ENCODE results near the gene SLC30A2.

SLC30A2 gene

DNA sequence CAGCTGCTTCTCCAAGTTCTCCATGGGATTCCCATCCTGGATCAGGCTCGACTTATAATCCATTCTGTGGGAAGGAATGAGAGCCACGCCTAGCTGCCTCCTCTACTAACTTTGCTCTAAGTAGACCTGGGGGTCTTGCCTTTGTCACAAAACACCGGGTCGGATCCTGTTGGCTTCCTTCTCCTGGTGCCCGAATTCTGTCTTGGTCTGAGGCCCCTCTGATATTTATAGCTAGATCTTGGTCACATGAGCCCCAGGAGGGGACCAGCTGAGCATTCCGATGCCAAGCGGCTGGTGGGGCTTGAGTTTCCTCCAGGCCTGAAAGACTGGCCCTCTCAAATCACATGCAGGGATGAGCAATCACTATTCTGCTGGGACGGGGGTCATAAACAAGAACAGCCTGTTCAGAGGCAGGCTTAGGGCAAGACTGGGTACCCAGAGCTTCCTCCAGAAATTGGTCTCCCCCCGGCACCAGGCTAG lies 21.6 kb upstream of the SLC30A2 start, which contains the start of gene TRIM63:
Gene TRIM63, minus strand, starts transcription at position 199 of the 480 bp plus-strand sequence. Its CDS starts 136 bp downstream, at position 63.
- no peak for DNase-seq

DNA sequence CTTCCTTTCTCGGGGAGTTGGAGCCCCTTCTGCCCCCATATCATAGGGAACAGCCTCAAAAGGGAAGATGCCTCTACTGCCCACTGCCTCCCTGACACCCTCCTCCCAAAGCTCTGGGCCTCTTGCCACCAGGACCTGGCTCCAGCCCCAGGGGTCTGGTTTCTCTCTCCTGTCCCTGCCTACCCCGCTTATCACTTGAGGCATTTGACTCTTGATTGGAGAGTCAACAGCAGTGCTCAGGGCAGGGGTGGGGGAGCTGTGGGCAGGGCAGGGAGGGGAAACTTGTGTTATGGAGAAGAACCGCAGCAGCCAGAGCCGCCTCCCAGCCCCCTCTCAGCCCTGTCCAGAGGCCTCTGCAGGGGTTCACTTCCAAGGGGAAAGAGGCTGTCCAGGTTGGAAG lies 20.9 kb upstream of the SLC30A2 start:
- no peak for DNase-seq

DNA sequence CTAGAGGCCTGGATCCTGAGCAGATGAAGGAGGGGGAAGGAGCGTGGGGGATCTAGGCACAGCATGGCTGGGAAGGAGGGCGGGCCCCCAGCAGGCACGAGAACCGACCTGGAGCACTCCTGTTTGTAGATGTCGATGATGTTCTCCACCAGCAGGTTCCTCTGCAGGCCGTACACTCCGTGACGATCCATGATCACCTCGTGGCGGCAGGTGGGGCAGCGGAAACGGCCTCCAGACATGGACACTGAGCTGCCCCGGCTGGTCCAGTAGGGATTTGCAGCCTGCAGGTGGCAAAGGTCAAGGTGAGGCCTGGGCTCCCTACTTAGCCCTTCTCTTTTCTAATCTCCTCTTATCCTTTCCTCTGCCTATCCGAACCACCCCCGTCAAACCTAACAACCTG lies 20.2 kb upstream of the SLC30A2 start:
- DNase-seq: no peak

DNA sequence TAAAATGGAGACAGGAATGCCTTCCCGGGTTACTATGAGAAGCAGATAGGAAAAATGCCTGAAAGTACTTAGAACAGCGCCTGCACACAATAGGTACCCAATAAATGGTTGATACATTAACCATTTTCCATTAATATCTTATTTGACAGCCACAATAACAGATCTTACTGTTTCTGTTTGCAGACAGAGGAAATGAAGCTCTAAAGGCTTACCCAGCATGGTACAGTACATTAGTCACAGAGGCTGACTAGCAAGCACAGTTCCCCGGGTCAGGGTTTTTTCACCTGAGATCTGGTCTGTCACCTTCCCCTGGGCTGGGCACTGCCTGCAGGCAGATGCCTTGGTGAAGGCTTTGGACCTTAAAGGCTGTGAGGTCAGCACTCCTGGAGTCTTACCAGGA lies 18.6 kb upstream of the SLC30A2 start:
- no peak for DNase-seq

DNA sequence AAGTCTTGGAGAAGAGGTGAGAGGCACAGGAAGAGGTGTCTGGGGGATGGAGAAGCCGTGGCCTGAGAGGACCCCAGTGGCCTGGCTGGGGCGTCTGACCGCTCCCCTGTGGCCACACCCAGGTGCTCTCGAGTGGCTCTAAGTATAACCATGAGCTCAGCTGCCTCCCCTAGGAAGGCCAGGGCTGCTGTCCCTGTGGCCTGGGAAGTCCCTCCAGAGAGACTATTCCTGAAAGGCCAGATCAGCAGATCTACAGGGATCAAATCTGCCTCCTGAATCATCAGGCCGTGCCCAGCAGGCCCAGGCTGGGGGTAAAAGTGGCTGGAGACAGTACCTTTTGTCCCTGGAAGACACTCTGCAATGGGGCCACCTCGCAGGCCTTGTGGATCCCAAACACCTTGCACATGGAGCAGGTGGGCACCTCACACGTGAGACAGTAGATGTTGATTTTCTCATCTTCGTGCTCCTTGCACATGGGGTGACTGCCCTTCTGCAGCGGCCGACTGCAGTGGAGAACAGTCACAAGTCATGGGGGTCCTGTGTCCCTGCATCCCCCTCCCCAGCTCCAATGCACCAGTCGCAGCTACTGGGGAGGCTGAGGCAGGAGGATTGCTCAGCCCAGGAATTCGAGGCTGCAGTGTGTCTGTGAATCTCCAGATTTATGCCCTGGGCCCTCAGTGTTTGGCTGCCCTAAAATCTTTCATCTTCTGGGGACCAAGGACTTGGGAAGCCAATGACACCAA lies 15.1 kb upstream of the SLC30A2 start:
- no peak for DNase-seq

DNA sequence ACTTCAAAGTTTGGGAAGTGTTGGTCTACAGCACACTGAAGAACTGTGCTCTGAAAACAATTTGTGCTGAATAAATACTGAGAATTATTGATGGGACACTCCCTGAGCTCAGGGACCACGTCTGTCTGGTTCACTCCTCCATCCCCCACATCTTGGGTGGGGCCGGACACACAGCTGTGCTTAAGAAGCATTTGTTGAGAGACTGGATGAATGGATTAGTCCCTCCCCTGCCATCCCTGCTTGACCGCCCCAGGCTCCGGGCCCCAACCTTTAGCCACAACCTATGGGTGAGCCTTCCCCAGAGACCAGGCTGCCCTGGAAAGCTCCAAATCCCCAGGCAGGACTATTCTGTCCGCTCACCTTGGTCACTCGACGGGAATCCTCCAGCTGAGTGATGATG lies 14.0 kb upstream of the SLC30A2 start:
- no peak for DNase-seq

DNA sequence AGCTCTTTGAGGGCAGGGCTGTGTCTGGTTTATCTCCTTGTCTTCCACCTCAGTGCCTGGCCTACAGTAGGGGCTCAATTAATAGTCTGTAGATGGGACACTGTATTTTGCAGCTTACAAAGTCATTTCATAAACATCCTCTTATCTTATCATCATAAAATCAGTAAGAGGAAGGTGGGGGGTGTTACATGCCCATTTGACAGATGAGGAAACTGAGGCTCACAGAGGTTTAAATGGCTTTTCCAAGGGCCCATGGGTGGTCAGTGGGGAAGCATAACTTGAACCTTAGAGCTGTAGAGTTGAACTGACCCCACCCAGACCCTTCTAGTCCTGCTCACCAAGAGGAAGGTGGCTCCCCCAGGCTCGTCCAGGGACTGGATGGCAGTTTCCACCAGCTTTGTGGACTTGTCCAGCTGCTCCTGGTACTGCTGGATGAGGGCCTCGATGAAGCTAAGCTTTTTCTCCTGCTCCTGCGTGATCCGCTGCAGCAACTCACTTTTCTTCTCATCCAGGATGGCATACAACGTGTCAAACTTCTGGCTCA lies 12.2 kb upstream of the SLC30A2 start:
- DNase-seq: no peak

DNA sequence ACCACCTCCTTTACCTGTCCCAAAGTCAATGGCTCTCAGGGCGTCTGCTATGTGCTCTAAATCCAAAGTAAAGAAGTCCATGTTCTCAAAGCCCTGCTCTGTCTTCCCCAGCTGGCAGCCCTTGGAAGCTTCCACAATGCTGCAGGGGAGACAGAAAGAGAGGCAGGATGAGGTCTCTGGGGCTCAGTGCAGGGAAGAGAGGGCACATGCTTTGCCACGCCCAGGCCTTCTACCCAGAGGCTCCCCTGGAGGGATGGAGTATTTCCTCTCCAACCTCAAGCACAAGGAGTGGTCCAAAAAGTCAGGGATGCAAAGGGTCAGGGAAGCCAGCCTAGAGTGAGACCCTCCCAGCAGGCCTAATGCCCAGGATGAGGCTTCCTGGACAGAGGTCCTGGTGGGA lies 11.3 kb upstream of the SLC30A2 start:
- no peak for DNase-seq

DNA sequence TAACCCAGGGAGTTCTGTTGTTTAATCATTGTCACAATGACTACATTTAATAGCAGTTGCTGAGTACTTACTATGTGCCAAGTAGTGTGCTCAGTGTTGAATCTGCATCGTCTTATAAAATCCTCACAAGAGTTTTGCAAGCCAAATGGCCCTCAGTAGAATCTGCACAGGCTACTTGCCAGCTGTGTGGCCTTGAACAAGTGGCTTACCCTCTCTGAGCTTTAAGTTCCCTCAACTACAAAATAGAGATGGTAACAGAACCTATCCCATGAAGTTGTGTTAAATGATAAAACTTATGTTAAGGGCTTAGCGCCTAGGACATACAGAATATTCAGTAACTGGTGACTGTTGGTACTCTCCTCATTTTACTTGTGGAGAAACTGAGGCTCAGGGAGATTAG lies 9.1 kb upstream of the SLC30A2 start:
- no peak for DNase-seq

DNA sequence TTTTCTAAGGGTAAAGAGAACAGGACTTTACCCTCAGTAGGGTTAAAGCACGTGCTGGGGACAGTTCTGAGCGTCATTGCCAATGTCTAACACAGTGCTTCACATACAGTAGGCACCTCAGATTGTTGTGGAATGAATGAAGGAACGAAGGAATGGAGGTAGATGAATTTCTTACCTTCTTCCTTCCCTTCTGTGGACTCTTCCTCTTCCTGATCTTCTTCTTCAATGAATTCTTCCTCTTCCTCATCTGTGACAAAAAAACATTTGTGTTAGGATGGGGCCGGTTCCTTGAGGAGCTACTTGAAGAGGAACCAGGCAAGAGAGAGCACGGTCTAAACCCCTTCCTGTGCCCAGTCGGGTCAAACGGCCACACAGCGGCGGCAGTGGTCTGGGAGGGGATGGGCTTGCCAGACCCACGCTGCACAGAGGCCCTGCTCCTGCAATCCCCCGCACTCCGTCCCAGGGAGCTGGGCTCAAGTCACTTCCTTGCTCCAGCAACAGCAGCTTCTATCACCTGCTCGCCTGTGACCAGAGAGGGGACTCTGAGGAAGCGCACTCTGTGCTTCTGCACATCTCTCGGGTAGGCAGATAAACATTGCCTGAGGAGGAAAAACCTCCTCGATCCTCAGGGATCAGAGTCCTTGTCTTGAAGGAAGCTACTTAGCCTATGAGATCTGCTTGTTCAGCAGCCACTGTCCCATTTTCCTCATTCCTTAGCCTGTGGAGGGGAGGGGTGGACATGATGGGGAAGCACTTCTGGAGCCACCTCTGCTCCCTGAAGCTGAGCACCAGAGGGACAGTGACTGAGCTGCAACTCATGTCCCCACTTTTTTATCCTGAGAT lies 8.0 kb upstream of the SLC30A2 start:
- no peak for DNase-seq

DNA sequence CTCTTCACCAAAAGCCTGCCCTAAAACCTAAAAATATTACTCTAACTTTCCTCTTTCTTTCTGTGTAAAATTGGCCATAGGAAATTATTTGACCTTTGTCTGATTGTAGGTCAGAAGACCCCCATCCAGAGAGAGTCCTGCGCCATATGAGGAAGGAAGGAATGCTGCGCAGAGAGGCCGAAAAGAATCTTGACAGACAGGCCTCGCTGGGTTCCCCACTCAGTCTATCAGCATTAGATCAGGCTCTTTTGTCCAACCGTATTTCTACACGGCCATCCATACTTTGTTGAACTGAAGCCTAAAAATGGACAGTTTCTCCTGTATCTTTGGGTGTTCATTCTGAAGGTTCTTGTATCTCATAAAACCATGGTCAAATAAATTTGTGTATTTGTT lies 4.3 kb upstream of the SLC30A2 start:
- no peak for DNase-seq

DNA sequence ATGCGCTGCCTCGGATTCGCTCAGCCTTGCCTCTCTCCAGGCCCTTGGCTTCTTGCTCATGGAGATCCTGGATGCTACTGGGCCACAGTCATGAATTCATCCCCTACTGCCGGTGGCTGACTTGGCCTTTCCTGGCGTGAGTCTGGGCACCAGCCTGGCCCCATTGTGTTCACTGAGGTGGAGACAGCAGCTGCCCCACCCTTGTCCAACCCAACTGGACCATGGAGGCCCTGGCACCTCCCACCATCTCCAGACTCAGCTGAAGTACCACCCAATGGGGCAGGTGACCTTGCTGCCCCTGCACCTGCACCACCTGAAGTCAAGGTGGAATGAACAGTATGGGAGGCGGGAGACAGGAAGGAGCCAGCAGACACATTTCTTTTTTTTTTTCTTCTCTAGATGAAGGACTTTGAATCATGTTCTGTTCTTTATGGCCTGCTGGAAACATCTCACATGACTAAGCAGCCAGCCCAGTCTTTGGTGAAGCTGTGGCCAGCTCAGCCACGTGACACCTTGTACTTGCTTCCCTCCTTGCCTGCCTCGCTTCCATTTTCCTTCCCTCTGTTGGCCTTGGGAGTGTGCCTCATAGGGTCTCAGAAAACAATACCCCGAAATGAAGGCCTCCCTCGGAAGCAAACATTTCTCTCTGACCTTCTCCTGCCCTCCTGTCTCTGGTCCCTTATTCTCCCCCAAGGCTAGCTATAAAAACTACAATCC lies 3.8 kb upstream of the SLC30A2 start:
- DNase-seq: no peak

DNA sequence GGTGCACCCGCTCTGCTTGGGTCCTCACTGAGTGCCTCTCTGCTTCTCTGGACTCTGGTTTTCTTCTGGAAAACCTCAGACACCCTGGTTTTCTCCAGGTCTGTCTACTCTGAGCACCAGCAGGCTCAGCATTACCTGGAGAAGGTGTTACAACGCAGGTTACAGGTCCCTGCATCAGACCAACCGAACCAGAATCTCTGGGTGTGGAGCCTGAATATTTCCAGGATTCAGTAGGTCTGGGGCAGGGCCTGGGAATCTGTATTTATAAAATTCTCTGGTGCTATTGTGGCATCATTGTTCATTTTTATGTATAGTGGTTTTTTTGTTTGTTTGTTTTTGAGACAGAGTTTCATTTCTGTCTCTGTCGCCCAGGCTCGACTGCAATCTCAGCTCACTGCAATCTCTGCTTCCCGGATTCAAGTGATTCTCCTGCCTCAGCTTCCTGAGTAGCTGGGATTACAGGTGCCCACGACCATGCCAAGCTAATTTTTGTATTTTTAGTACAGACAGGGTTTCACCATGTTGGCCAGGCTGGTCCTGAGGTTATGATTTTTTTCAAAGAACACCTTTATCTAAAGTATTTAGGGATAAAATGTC lies 1.5 kb upstream of the SLC30A2 start:
- no peak for DNase-seq

DNA sequence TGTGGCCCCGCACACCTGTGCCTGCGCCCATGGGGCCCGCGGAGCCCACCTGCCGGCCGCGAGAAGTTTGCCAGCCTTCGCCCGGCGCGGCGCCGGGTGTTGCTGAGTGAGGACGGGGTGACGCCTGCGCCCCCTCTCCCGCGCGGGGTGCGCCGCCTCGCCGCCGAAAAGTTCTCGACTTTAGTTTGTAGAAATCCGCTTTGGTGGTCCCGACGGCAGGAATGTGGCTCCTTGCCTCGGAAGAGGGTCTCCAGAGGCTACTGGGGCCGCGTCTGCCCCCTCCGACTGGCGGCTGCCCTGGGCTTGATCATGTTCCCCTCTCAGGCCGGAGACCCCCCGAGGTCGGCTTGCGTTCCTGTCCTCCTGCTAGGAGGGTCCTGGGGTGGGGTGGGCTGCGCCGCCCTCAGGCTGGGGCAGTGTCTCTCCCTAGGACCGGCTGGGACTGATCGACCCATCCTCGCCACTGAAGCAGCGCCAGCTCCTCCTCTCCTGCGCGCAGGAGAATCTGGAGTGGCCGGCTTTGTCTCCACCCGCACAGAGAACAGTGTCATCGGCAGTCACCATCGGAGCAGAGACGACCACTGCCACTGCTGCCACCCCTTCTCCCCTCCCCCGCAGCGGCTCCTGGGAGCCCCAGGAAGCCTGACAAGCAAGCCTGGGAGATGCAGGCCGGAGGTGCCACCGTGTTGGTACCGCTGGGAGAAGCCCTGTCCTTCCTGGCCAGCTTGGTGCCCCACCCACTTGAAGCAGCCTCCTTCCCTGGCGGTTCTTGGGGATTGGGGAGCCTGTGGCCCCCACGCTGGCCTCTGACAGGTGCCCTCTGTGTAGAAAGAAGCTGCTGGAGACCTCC lies 553 bp upstream of the SLC30A2 start:
- no peak for DNase-seq

DNA sequence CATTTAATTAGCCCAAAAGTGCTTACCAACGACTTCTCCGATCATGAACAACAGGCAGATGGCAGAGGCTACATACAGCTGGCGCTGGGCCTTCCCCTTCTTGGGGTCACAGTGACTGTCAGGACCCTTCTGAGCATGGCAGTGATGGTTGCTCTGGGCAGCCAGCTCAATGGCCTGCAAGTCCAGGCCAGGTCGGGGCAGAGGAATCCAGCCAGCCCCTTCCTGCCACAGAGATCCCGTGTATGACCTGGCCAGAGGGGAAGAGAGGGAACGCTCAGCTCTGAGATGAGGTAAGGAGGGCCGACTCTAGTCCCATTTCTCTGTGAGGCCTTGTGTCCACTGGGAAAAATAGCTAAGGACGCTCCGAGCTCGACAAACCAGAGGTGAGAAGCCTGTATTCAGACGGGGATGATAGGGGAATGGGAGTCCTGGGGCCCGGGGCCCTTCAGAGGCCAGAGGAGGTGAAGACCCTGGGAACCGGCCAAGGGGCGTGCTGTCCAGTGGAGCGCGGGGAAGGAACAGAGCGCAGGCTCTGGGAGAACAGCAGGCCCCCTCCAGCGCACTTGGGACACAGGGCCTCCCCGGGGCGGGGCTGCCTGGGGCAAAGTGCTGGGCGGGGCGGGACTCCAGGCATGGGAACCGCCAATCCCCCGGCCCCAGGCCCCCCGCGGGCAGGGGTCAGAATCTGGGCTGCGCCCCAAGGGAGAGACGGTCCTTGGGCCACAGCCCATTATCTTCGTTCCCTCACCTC lies 772 bp downstream of the SLC30A2 start:
- no peak for DNase-seq

DNA sequence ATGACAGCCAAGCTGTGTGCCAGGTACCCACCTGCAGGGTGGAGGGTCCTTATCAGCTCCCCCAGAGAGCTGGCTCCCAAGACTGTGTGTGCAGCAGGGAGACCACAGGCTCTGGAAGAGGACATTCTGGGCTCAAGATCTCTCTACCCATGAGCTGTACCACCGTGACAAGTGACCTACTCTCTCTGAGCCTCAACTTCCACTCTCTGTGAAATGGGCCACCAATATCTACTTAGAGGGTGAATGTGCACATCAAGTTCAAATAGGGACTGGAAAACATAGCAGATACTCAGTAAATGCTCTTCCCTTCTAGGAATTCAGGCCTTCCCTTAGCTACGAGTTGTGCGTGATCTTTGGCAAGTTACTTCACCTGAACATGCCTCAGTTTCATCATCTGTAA lies 1.5 kb downstream of the SLC30A2 start:
- no peak for DNase-seq

DNA sequence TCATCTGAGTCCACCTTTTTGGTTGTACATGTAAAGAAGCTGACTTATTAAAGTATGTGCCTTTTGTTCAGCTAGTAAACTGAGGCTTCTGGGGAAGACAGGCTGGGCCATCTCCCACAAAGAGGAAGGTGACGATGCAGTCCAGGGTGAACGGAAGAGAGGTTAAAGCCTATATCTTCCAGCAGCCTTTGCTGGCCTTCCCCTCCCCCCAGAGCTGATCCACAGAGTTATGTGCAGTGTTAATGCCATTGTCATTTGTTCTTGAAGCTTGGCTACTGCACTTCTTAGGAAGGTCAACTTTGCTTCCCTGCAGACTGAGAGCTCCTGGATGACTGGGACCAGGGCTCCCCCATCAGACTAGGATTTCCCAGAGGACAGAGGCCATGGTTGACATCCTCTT lies 2.2 kb downstream of the SLC30A2 start:
- DNase-seq: no peak

DNA sequence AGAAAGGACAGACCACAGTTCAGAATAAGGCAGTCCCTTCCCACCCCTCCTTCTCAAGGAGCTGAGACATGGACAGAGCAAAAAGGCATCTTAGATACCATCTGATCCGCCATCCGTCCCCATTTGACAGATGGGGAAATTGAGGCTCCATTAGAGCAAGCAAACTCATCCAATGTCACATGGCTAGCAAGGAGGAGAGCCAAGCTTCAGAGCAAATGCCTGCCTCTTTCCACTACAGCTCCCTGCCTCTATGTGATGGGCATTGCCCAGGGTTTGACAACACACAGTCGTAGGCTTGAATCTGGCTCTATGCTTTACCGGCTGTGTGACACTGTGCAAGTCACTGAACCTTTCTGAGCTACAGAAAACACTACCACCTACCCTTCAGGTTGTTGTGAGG lies 3.9 kb downstream of the SLC30A2 start:
- DNase-seq: no peak

DNA sequence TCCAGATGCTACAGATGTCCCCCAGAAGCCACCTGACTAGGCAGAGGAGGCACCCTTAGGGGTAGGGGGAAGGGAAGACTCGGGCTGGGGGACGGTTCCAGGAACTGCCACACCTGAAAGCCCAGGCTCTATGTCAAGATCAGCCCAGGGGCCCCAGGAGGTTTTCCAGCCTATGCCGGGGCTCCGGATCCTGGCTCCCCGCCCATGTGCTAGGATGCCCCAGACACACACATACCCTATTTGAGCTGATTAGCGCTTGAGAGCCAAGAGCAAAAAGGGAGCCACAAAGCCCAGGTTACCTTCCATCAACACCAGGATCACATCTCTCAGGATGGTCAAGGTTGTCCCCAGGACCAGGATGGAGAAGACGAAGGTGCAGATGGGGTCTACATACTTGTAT lies 4.5 kb downstream of the SLC30A2 start:
- DNase-seq: no peak

DNA sequence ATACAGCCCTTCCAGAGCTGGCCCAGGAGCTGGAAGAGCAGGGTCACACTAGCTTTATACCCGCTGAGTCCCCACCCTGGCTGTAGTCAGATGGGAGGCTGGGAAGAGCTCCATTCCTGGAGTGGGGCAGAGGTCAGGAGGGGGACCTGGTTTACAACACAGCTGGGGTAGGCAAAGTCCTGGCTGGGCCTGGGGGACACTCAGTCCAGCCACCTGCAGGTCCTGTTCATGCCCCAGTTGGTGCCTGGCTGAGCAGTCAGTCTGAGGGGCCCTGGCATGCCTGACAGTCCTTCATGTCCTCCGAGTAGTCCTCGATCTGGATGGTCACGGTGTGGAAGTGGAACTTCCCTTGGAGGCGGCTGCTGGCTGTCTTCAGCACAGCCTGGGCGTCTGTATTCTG lies 7.0 kb downstream of the SLC30A2 start:
- no peak for DNase-seq

DNA sequence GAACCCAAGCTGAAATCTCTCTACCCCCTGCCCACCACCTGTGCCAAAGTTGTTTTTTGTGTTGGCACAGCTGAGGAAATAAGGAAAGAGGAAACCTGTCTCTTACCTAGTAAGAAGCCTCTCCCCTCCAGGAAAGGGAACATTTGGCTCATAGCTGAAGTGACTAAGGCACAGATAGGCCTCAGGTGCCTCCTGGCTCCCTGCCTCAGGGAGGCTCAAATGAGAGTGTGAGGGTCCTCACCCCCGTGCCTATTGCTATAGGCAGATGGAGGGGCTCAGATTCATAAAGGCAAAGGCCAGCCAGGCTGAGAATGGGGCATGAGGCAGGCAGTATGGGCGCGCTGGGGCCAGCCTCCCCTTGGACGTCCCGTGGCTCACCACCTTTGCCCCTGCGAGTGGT lies 7.4 kb downstream of the SLC30A2 start:
- no peak for DNase-seq
